Ammon's horn (tissue), 1 donor: ENCODE measurements around the gene TMEM19.

ENCODE experiments used
- DNase-seq: peaks from one replicate; pipeline ENCODE4 v3.0.0-alpha.2; 2016; ENCODE audit warnings: low spot score

Gene TMEM19

DNA sequence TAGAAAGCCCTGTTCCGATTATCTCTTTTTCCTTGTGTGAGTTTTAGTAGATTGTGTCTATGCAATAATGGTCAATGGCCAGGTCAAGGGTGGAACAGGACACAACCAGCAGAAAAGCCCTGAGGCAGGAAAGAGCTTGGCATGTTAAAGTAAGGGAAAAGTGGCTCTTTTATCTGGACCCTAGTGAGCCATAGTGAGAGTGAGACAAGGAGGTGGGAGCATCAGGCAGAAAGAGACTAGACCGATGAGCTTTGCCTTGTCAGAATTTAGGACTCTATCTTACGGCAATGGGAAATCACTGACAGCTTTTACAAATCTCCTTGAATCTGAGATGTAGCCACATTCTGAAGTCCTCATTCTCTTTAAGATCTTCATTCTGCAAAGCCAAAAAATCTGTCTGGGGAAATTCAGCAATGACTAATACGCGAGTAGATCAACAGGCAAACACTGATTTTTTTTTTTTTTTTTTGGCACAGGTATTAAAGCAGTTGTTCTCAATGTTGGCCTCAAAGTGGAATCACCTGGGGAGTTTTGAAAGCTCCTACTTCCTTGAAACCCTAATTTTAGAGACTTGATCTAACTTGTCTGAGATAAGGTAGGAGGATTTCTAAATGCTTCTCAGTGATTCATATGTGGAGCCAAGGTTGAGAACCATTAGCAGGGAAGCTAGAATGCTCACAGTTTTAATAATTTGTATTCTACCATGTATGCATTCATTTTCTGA lies 33.9 kb downstream of the TMEM19 start:
- no peak for DNase-seq

DNA sequence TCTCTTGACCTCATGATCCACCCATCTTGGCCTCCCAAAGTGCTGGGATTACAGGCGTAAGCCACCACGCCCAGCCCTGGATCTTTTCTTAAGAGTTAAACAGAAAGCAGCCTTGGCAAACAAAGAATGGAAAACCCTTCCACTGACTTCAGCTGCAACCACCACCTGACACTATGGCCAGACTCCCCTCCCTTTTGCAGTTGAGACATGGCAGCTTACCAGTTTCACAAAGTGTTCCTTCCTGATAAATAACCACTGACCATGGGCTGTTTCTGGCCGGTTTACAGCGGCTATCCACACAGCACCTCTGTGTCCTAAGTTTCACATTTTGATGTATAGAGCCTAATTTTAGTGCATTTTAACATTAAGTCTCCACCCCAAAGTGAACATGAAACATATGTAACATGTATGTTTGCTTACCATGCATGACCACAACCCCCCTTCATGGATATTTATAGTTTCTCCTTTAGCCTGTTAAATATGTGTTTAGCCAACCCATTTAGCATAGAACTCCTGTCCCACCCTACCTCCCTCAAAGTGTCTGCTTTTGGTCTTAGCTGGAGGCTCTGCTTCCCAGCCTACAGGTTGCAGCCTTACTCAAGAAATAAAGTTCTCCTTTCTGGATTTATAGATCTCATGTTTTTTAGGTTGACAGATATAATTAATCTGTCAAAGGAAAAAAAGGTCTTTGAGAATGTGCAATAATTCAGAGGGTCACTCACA lies 36.1 kb downstream of the TMEM19 start:
- no peak for DNase-seq

DNA sequence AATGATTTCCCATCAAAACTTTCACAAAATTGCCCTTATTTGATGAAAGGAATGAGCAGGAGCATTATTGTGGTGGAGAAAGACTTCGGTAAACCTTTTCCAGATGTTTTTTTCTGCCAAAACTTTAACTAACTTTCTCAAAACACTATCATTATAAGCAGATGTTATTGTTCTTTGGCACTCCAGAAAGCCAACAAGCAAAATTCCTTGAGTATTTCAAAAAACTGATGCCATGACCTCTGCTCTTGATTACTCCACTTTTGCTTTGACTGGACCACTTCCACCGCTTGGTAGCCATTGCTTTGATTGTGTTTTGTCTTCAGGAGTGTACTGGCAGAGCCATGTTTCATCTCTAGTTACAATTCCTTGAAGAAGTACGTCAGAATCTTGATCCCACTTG lies 39.1 kb downstream of the TMEM19 start:
- DNase-seq, result no peak

DNA sequence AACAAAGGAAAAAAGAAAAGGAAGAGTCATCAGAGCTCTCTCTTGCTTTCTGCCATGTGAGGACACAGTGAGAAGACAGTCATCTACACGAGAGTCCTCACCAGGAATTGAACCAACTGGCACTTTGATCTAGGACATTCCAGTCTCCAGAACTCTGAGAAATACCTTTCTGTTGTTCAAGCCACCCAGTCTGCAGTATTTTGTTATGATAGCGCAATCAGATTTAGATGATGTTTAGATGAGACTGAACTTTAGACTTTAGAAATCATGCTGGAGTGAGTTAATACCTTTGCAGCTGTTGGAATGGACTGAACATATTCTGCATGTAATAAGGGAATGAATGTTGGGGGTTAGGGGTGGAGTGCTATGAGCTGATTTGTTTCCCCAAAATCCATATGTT lies 40.7 kb downstream of the TMEM19 start:
- no peak for DNase-seq

DNA sequence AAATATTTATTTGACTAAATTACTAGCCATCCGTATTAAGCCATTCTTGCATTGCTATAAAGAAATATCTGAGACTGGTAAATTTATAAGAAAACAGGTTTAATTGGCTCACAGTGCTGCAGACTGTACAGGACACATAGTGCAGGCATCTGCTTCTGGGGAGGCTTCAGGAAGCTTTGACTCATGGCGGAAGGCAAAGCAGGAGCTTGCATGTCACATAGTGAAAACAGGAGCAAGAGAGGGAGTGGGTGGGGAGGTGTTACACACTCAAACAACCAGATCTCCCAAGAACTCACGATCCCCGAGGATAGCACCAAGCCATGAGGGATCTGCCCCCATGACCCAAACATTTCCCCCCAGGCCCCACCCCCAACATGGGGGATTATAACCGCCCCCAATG lies 42.1 kb downstream of the TMEM19 start:
- no peak for DNase-seq

DNA sequence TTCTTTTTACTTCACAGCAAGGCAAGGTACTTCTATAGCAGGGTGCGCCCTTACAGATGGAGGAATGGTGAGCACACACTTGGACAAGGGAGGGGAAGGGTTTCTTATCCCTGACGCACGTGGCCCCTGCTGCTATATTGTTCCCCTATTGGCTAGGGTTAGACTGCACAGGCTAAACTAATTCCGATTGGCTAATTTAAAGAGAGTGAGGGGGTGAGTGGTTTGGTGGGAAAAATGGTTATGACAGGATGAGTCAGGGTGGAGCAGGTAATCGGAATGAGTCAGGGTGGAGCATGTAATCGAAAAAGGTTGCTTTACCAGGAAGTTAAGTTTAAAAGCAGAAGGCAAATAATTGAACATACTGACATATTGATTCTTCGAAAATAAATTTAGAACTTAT lies 45.1 kb downstream of the TMEM19 start:
- no peak for DNase-seq

DNA sequence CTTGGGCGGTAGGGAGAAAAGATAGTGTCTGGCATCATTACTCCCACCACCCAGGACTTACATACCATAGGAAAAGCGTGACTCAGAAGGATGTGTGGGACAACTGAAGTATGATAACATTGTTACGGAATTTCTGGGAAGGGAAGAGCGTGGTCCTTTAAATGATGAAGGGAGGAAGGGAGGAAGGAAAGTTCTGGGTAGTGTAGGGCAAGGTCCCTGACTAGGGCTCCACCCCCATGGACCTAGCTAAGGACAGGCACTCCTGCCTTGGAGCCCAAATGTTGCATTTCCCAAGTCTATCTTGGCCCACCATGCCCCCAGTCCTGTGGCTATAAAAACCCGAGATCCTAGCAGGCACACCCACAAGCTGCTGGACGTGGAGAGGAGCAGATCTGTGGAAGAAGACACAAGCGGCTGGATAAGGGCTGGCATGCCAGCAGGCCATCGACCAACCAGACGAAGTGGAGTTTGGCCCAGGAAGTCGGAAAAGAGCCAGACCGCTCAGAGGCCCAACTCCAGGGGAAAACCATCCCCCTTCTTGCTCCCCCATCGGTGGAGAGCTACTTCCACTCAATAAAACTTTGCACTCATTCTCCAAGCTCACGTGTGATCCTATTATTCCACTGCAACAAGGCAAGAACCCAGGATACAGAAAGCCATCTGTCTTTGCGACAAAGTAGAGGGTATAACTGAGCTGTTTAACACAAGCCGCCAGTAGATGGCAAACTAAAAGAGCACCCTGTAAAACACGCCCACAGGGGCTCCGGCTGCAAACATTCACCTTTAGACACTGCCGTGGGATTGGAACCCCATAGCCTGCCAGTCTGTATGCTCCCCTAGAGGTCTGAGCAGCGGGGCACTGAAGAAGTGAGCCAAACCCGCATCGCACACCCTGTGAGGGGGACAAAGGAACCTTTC lies 45.8 kb downstream of the TMEM19 start:
- no peak for DNase-seq

DNA sequence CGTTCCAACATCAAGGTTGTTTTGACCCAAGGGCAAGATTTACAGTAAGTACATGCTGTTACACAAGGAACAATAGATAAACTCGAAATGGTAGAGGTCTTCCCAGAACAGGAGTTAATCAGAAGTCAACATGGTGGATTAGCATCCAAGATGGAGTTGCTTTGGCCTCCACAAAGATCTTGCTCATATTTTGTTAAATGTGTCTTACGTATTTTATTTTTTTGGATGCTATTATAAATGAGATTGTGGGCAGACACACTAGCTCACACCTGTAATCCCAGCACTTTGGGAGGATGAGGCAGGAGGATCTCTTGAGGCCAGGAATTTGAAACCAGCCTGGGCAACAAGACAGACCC lies 46.5 kb downstream of the TMEM19 start:
- DNase-seq, result no peak

DNA sequence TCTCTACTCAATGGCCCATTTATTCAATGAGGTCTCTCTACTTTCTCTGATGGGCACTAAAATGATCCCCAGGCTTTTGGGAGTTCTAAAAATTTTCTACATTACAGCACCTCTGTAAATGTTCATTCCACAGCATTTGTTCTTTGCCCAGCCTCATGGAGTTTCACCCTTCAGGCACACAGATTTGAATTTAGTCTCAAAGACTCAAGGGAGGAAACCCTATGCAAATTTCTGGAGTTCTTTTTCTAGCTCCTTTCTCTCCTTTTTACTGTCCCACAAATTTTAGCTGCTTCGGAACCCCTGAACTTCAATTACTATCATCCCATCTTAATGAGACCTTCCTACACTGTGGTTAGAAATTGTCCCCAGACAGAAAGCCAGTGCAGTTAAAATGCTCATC lies 51.3 kb downstream of the TMEM19 start:
- DNase-seq, result no peak

DNA sequence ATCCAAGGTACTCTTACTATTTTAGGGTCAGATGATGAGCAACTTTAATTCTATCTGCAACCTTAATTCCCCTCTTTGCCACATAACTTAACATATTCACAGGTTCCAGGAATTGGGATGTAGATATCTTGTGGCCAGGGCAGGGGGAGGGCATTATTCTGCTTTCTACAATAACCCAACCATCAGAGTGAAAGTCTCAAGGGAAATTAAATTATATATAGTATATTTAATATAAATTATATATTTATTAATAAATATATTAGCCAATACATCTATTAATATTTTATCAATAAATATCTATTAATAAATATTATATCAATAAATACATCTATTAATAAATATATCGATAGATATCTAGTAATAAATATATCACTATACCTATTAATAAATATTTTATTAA lies 57.1 kb downstream of the TMEM19 start:
- DNase-seq, result no peak

DNA sequence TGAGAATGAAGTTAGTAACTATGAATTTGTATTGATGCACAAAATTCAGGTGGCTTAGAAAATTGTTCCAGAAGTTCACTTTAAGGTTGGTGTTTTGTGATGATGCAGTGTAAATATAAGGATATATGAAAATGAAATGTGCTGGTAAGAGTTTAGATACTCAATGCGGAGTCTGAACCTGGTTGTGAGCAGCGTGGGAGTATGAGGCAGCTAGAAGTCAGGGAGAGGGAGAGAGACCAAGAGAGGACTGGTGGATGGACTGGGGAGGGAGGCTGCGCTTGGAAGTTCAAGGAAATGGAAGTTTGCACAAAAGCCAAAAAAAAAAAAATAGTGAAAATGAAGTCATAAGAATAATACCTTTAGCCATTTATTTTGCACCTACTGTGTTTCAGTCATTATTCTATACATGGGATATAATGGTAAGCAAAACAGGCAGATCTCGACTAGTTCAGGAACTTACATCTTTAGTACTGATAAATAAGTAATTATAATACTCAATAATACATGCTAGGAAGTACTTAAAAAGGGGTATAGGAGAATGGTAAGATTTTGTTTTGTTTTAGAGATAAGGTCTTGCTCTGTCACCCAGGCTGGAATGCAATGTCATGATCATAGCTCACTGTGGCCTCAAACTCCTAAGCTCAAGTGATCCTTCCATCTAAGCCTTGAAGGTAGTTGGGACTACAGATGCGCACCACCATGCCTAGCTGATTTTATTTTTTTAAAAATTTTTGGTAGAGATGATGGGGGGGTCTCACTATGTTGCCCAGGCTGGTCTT lies 58.8 kb downstream of the TMEM19 start:
- no peak for DNase-seq

DNA sequence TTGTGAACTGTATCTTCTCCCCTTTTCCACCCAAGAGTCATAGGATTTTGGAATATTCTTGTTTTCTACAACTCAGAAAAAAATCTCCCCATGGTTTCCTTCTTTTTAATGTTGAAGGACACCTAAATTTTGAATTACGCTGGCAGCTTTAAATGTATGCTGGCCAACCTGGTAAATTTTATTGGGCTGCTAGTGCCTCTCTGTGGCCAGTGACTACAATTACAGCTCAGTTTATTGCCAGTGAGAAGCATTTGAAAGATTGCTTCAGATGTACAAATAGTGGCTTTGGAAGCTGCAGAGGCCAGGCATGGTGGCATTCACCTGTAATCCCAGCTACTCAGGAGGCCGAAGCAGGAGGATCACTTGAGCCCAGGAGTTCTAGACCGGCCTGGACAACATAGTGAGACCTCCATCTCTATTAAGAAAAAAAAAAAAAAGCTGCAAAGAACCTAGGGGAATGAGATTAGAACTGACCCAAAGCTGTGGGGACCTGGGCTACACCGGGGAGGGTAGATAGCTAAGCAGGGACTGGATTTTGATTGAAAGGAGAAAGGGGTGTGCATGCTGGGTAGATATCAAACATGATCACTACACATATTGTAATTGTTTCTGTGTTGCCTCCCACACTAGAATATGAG lies 61.2 kb downstream of the TMEM19 start:
- DNase-seq, result peak; percentile 77

DNA sequence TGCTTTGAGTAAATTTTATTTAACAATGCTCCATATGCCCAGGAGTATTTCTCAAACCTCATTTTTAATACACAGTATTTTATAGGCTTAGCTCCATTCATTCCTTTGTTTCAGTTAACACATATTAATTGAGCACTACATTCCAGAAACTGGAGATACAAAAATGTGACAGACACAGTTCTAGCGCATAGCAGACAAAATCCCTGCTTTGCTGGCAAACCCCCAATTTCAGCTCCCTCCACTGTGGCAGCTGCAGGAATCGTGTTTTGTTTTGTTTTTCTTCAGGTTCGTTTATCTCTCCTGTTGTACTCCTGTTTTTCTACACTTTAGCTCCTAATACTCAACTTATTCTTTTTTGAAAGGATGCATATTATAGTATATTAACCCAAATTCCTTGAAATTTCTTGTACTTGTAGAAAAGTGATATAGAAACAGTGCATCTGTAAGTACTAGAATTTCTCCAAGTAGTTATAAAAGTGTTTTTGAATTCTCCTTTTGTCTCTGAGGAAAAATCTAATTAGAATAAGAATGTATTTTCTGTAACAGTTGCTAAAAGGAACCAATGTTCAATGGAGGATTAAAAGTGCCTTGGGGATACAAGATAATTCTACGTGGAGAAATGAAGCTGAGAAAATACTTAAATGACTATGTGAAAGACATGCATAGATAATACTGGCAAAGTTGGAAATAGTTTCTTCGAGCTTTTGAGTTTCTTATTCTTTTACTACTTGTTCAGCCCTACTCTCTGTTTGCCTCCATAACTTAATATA lies 62.4 kb downstream of the TMEM19 start:
- no peak for DNase-seq

DNA sequence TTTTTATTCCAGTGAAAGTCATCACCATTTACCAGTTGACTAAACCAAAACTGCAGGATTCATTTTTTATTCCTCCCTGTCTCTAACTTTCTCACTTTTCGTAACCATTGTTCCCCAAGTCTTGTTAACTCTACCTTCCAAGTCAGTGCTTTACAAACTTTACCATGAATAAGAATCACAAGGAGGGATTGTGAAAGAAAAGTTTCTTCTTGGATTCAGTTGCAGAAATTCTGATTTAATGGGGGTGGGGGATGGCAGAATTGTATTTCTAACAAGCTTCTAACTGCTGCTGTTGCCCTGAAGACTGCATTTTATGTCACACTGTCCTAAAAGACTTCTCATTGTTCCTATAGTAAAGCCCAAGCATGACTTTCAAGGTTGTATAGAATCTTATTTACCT lies 63.8 kb downstream of the TMEM19 start:
- no peak for DNase-seq

DNA sequence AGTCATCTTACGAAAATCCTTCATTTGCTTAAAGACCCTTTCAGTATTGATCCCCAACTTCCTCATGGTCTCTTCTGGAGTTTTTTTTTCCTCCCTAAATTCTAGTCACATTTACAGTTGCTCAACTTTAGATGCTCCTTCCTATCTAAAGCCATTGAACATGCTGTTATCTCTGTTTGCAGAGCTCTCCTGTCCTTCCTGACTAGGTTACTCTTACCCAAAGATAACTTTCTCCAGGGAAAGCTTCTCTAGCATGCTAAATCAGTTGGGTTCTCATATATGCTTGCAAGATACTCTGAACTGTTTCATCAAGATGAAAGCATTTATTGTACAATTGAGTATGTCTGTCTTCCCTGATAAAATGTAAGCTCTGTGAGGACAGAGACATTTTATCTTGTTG lies 67.0 kb downstream of the TMEM19 start:
- no peak for DNase-seq
